Fibroblast of mammary gland (primary cell): ENCODE measurements around the gene ATP6AP1.

Source experiments
- DNase-seq: peaks from one replicate; pipeline ENCODE4 v3.0.0-alpha.2; 2010; ENCODE audit warnings: low read depth
- H3K4me3 ChIP-seq: 2 replicates; pipeline ENCODE4 v1.5.1; 2011; ENCODE audit warnings: low read depth, mild to moderate bottlenecking, low read length, moderate library complexity; ENCODE audit not compliant: control insufficient read depth
- CTCF ChIP-seq: conservative IDR thresholded peaks from 2 replicates; pipeline ENCODE4 v1.5.1; 2011; ENCODE audit warnings: low read depth, low read length, inconsistent platforms; ENCODE audit not compliant: control insufficient read depth, insufficient read depth

ATP6AP1 gene

GRCh38 chrX:154478728-154479622 lies 50.5 kb downstream of the ATP6AP1 start, which contains the start of gene LAGE3:
Gene LAGE3, minus strand, starts transcription at chrX:154479281. Its CDS starts 366 bp downstream, at chrX:154478915.
- DNase-seq = peak; percentile 81
- TF ChIP-seq CTCF = no peak
- peak within 1 kb of the TSS; percentile 49 for H3K4me3 ChIP-seq

GRCh38 chrX:154481195-154481594 lies 52.7 kb downstream of the ATP6AP1 start:
- no peak for TF ChIP-seq CTCF
- no peak overlapping the region for H3K4me3 ChIP-seq
- no peak for DNase-seq

GRCh38 chrX:154481911-154482601 lies 53.6 kb downstream of the ATP6AP1 start:
- TF ChIP-seq CTCF = no peak
- DNase-seq = no peak
- H3K4me3 ChIP-seq = no peak overlapping the region

- DNase-seq = no peak
- H3K4me3 ChIP-seq = no peak overlapping the region
- TF ChIP-seq CTCF = no peak
Measured at GRCh38 chrX:154482786-154483185, 54.3 kb downstream of the ATP6AP1 start.

GRCh38 chrX:154483325-154483724 lies 54.8 kb downstream of the ATP6AP1 start:
- DNase-seq = no peak
- H3K4me3 ChIP-seq = no peak overlapping the region
- no peak for TF ChIP-seq CTCF

GRCh38 chrX:154484255-154485149 lies 56.0 kb downstream of the ATP6AP1 start:
- TF ChIP-seq CTCF = no peak
- no peak overlapping the region for H3K4me3 ChIP-seq
- DNase-seq = peak; percentile 20
